Neutrophil (primary cell): Measurements from ENCODE around the gene P2RX6.

Experiments
- H3K27ac ChIP-seq: fragments of 200-600 bp; sonication (generic); 2 replicates; pipeline ENCODE4 v1.5.1; 2016; ENCODE audit warnings: mild to moderate bottlenecking, moderate library complexity
- H3K27me3 ChIP-seq: fragments of 200-600 bp; sonication (generic); 2 replicates; pipeline ENCODE4 v1.6.0; 2016; ENCODE audit warnings: mild to moderate bottlenecking
- H3K36me3 ChIP-seq: fragments of 200-600 bp; sonication (generic); 2 replicates; pipeline ENCODE4 v1.5.1; 2017
- H3K4me1 ChIP-seq, 2 experiments: fragments of 200-600 bp in 1 of 2; sonication (generic) in 1 of 2; 1 replicate in 1 of 2; 2 replicates in 1 of 2; pipeline versions ENCODE4 v1.5.1 to v1.6.1; 2013 to 2016; ENCODE audit warnings: low read depth in 1 of 2, low read length in 1 of 2, mild to moderate bottlenecking in 1 of 2, moderate library complexity in 1 of 2; ENCODE audit not compliant: control insufficient read depth in 1 of 2, insufficient read depth in 1 of 2
- H3K4me3 ChIP-seq, 2 experiments: fragments of 200-600 bp in 1 of 2; sonication (generic) in 1 of 2; 1 replicate in 1 of 2; 2 replicates in 1 of 2; pipeline ENCODE4 v1.5.1; 2013 to 2016; ENCODE audit warnings: low read depth in 1 of 2, low read length in 1 of 2, mild to moderate bottlenecking in 1 of 2, moderate library complexity in 1 of 2
- H3K9me3 ChIP-seq: fragments of 200-600 bp; sonication (generic); 2 replicates; pipeline ENCODE4 v1.5.1; 2016
- TF ChIP-seq, protein P1 (sequence below): fragments of 200-600 bp; sonication (generic); IDR thresholded peaks from 2 replicates; pipeline ENCODE4 v1.5.1; 2016; ENCODE audit warnings: antibody characterized with exemption

The P2RX6 gene

DNA sequence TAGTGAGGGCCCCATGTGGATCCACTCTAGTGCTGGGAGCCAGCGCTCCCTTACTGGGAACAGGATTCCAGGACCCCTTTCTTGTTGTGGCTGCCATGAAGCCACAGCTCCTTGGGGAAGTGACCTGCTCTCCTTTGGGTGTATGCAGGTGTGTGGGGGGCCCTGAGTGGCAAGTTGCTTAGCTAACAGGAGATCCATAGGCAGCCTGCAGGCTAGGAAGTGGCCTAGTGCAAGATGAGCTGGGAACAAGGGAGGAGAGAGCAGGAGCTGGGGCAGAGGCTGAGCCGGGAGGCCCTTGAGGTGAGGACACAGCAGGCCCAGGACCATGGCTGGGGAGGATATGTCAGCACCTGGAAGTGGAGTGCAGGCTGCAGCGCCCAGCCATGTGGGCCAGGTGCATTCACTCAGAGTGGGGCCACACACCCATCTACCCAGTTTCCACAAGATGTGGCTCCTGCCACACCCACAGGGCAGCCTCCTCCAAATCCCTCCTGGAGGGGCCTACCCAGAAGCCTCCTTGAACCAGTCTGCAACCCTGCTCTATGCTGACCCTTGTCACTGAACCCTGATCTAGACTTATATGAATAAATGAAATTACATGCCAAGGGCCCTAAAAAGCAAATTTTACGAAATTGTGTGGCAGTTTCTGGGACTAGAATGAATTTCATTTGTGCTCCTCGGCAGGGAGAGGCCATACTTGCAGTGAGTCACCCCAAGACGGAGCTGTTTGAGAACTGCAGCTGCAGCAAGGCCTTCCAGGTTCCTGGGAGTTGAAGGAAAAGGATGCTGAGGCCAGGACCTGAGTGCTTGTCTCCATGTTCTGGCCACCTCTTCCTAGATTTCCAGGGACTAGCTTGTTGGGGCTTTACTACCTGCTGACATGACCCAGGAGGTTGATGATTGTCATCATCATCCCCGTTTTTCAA lies 16.3 kb upstream of the P2RX6 start:
- Histone ChIP-seq H3K4me3 (no peak overlapping the region), H3K4me1 (peaks cover 20 to 27% of the 10 kb centered on the region in 2 experiments), H3K9me3 (no peaks in the 10 kb centered on the region), H3K27me3 (no peaks in the 10 kb centered on the region), H3K27ac (no peak overlapping the region), H3K36me3 (peaks cover 42% of the 10 kb centered on the region)
- TF ChIP-seq, protein P1, sequence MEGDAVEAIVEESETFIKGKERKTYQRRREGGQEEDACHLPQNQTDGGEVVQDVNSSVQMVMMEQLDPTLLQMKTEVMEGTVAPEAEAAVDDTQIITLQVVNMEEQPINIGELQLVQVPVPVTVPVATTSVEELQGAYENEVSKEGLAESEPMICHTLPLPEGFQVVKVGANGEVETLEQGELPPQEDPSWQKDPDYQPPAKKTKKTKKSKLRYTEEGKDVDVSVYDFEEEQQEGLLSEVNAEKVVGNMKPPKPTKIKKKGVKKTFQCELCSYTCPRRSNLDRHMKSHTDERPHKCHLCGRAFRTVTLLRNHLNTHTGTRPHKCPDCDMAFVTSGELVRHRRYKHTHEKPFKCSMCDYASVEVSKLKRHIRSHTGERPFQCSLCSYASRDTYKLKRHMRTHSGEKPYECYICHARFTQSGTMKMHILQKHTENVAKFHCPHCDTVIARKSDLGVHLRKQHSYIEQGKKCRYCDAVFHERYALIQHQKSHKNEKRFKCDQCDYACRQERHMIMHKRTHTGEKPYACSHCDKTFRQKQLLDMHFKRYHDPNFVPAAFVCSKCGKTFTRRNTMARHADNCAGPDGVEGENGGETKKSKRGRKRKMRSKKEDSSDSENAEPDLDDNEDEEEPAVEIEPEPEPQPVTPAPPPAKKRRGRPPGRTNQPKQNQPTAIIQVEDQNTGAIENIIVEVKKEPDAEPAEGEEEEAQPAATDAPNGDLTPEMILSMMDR, result no peak

DNA sequence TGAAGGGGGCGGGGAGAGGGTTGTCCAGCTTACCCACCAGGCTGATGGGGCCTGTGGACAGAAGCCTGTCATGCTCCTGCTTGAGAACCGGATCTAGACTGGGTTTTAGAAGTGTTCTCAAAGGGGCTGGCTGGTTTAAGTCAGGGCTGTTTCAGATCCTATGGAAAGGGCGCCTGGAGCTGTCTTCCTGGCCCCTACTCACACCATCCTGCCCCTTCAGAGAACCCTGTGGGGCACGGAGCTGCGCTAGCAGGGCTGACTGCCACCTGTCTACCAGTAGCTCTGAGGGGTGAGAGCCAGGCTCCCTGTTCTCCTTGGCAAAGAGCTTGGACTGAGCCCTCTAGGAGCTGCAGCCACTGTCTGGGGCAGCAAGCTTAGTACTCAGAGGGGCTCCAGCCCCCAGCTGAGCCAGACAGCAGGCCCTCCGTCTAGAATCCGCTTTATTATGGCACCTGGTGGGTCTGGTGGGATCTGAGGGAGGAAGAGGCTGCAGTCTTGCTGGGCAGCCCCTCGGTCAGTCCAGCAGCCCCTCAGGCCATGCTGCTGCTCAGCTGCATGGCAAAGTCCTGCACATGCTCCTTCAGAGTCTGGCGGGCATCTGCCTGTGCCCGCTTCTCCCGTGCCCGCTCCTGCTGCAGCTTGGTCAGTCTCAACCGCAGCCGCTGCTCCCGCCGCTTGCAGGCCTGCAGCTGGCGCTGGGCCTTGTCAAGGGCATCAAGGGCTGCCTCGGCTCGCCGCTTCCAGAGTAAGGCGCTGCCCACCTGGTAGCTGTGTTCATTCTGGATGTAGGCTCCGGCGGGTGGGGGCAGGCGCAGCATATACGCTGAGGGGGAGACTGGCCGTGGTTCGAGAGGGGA lies 15.4 kb upstream of the P2RX6 start:
- TF ChIP-seq, protein P1, result no peak
- Histone ChIP-seq H3K4me3 (no peak overlapping the region), H3K27ac (no peak overlapping the region), H3K4me1 (peaks cover 20 to 27% of the 10 kb centered on the region in 2 experiments), H3K27me3 (no peaks in the 10 kb centered on the region), H3K9me3 (no peaks in the 10 kb centered on the region), H3K36me3 (peaks cover 33% of the 10 kb centered on the region)

DNA sequence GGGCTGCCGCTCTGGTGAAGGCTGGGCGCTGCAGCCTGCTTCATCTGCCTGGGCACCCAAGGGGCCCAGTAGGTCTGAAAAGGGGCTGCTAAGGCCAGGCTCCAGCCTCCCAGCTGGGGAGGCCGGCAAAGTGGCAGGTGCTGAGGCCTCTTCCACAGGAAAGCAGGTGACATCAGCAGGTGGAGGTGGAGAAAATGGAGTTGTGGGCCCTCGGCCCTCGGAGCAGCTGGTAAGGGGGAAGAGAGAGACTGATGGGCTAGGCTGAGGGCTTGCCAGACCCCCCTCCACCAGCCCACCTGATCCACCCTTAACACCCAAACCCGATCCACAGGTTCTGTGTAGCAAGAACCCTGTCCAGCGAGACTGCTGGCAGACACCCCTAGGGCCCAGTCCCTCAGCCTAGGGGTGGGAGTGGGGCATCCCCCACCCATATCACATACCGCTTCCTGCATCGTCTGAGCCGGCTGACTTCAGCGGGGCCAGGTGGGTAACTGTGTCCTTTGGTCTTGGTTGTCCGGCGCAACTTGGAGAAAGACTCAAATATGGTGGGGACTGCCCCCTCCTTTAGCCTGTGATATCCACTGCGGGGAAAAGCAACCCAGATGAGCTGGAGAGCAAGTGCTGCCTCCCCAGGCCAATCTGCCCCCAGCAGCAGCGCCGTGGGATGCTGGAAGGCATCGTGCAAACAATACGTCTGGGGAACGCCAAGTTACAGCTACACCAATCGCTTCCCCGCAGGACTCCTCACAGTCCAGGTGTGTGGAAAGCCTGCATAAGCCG lies 14.6 kb upstream of the P2RX6 start:
- H3K4me1 ChIP-seq, result peaks cover 20 to 27% of the 10 kb centered on the region in 2 experiments
- peaks cover 27% of the 10 kb centered on the region for H3K36me3 ChIP-seq
- H3K27me3 ChIP-seq, result no peaks in the 10 kb centered on the region
- no peaks in the 10 kb centered on the region for H3K9me3 ChIP-seq
- peak overlapping the region; percentile 89 for H3K27ac ChIP-seq
- TF ChIP-seq, protein P1, result no peak
- H3K4me3 ChIP-seq, result peak overlapping the region; percentile 80 to 91

DNA sequence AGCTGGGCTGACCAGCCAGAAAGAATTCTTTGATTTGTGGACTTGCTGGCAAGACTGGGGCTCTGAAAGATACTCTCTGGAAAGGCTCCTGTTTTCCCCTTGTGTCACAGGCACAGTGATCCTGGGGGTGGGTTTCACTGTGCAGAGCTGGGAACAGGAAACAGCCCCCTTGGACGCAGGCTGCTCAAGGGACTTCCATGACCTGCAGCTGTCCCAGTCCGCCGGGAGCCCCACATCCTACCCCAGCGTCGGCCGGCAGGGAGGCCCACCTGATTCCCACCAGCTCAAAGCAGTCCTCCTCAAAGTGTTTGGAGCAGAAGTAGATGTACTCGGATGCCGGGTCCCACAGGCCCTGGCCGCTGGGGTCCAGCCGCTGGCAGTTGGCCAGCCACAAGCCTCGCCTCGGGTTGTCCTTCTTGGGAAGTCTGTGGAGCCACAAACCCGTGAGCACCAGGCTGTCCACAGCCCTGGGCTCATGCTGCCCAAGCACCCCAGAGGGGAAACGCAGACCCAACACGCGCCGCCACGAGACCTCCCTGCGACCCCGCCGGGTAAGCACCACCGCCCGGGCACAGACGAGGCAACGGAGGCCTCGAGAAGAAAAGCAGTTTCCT lies 13.9 kb upstream of the P2RX6 start:
- H3K27me3 ChIP-seq, result no peaks in the 10 kb centered on the region
- H3K4me3 ChIP-seq, result peak overlapping the region; percentile 80 to 91
- H3K9me3 ChIP-seq, result no peaks in the 10 kb centered on the region
- TF ChIP-seq, protein P1, result no peak
- peaks cover 20% of the 10 kb centered on the region for H3K36me3 ChIP-seq
- H3K27ac ChIP-seq, result peak overlapping the region; percentile 89
- peaks cover 20 to 27% of the 10 kb centered on the region in 2 experiments for H3K4me1 ChIP-seq
